Fibroblast of skin of left quadriceps (primary cell): ENCODE measurements around the gene HMCN1.
A peak's percentile ranks its signal among the peaks of the same experiment; 100 is the strongest.

Experiments
- DNase-seq, 2 experiments: peaks; one replicate each; pipeline ENCODE4 v3.0.0-alpha.2; 2013; ENCODE audit warnings: low read depth in 2 of 2

The HMCN1 gene

DNA sequence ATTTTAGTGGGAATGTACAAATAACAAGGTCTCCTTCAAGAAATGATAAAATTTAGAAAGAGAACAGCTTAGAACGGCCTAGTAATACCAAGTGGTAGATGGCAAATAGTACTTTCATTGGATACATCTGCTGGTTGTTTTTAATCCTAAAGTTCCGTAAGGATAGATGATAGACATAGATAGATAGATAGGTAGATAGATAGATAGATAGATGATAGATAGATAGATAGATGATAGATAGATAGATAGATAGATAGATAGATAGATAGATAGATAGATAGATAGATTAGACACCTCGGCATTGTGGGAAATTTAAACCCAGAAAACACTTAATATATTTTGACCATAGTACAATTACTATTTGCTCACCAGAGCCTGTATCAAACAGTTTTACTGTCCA, 352.4 kb downstream of the HMCN1 start:
- no peak for DNase-seq

DNA sequence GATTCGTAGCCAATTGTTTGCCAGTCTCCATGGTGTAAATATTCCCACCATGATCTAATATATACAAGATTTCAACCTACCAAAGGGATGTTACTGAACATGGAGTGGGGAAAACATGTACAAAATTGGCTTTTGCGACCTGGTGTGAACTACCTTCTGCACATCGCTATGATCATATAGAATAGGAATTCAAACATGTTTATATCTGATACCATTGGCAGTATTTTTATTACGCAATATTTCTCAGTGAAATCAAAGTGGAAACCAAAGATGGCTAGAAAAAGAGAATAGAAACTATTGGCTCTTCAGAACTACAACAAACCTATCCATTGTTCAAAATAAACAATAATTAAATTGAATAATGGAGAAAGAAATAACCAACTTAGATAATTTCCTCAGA, 355.7 kb downstream of the HMCN1 start:
- DNase-seq = no peak

DNA sequence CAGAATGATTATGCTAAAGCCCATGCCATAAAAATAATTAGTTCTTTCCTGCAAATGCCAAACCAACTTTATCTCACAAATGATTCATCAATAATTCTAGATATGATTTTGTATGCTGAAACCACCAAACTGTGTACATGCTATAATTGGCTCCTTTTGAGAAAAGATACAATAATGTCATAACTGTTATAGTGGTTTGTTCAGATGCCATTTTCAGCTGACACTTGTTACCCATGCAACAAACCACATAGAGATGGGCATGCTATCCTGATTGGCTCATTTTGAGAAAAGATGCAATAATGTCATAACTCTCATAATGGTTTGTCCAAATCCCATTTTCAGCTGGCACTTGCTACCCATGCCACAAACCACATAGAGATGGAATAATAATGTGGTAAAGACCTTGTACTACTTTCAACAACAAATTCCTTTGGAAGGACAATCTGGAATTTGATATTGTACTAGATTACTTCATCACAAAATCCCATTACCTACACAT, 357.1 kb downstream of the HMCN1 start:
- no peak for DNase-seq

DNA sequence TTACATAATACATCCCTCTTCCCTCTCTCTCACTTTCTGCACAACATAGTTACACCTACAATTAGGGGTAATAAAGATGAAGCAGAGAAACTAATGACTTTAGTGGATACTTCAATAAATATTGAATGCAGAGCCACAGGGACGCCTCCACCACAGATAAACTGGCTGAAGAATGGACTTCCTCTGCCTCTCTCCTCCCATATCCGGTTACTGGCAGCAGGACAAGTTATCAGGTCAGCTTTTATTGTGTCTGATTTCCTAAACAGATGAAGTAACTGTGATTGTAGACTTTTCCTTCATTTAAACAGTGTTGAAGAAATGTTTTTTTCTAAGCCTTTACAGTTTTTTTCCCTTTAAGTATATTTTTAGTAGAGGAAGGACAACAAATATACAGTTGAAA, 359.2 kb downstream of the HMCN1 start:
- DNase-seq = no peak

DNA sequence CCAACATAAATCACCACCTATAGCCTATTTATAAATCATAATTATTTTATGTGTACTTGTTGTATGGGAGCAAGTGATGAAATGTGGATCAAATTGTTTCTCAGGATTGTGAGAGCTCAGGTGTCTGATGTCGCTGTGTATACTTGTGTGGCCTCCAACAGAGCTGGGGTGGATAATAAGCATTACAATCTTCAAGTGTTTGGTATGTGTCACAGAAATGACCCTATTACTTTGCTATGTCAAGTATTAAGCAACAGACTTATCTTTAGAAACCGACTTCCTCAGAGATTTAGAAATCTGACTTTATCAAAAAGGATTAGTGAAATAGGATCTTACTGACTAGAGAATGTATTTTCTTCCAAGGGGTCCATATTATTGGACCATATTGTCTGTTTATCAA, 360.0 kb downstream of the HMCN1 start:
- peak in 1 of 2 experiments; percentile 21 for DNase-seq

DNA sequence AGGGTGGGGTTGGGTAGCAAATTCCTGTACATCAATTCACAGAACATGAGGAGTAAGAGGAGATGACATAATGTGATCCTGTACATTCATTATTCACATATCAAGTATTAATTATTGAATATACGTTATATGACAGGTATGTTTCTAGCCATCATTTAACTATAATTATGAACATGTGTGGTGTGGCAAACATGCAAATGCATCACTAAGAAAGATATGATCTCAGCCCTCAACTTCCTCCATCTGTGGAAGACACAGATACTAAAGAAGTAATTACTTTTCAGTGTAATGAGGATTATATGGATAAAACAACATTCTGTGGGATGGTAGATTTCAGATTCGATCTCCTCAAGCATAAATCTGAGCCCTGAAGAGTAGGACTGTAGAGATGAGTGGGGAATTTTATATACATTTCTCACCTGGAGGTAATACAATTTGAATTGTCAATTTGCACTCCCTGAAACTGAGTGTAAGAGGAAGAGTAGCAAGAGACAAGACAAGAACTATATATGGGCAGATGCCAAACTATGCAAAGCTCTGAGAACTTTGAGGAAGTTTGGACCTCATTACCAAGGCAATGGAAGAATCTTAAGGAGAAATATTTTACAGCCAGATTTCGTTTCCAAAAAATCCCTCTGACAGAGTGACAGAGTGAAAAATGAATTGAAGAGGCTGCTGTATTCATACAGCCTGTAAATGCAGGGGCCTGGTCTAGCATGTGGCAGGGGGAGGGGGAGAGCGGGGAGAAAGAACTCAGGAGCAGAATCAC, 365.3 kb downstream of the HMCN1 start:
- DNase-seq = peak in 1 of 2 experiments; percentile 23

DNA sequence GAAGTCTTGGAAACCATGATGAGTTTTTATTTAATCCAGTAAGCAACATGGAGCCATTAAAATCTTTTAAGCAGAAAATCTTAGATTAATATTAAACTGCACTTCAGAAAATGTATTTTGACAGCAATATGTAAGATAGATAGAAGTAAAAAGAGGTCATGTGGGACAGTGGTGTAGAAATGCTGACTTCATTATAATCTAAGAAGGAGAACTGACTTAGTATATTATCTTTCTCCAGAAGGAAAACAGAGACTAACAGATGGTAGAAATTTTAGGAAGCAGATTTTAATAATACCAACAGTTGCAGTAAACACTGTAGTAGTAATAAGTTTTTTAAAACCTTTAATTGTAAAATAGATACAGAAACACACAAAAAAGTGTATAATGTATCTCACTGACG, 367.9 kb downstream of the HMCN1 start:
- DNase-seq = no peak

DNA sequence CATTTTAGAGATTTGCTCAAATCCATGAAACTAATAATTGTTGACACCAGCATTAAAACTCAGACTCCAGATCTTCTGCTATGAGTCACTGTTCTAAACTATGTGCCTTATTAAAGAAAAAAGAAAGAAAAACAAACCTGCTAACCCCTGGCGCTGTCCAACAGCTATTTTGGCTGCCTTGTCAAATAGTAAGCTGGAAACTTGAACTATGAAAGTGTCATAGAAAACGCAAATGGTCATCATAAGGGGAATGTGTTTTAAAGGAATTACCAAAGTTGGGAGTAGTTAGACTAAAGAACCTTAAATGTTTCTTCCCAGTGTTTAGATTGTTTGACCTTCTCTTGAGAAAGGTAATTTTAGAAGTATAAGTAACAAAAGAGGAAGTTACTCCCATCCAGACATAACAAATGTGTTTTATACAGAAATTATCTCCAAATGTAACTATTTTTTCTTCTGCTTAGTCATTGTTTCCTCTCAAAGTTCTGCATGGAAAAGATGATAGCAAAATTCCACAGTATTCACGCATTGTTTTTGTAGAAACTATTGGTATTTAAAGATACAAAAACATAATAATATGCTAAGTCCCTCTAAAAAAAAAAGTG, 368.5 kb downstream of the HMCN1 start:
- peak; percentile 34 to 40 for DNase-seq

DNA sequence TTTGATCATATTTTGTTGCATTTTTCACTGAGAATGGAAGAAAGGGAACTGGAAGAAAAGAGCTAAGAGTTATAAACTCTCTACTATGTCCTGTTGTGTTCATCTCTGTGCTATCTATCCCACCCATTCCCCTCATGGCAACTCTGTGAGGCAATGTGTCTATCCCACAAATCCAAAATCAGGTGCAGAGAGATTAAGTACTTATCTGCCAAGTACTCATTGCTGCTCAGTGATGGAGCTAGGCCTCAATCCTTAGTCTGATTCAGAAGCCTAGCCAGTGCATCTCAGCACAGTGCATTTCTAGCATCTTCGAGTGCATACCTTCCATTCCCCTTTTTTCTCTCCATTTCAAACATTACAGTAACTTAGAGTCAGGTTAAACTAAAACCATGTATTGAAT, 370.3 kb downstream of the HMCN1 start:
- no peak for DNase-seq

DNA sequence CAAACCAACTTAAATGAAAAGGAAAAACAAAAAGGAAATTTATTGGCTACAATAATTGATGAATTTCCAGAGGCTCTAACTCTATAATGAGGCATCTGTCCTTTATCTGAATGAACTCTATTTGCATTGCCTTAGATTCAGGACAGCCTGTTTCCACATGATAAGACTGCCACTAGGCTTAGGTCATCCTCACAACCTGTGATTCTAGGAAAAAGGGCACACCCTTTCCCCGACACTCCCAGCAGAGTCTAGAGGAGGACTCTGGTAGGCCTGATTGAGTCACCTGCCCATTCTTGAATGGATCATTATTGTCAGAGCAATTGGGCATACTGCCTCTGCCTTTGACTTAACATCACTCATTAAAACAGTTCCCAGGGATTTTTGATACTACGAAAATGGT, 378.1 kb downstream of the HMCN1 start:
- no peak for DNase-seq

DNA sequence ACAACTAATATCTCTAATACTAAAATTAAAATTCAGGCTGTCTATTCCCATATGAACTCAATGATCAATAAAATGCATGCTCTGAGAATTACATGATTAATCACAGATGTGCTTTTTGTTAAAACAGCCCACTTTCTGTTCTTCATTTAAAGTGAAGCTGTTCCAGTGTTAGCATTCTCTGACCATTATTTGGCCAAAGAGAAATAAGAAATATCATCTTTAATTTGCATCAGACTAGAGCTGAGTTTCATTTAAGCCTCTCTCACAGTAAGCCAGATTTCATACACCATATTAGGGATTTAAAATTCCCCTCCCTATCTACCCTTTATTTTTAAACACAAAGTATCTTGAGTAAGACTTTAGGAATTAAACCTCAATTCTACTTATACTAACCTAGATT, 379.3 kb downstream of the HMCN1 start:
- peak in 1 of 2 experiments; percentile 14 for DNase-seq

DNA sequence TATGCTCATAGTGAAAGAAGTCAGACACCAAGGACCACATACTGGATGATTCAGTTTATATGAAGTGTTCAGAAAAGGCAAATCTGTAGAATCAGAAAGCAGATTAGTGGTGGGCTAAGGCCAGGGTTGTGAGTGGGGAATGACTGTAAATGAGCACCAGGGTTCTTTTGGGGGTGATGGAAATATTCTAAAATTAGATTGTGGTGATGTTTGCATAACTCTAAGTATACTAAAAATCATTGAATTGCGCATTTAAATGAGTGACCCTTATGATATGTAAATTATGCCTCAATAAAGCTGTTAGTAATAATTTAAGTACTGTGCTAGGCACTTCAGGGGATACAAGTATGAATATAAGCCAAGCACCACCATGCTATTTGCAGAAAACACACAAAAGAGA, 384.5 kb downstream of the HMCN1 start:
- DNase-seq = no peak

DNA sequence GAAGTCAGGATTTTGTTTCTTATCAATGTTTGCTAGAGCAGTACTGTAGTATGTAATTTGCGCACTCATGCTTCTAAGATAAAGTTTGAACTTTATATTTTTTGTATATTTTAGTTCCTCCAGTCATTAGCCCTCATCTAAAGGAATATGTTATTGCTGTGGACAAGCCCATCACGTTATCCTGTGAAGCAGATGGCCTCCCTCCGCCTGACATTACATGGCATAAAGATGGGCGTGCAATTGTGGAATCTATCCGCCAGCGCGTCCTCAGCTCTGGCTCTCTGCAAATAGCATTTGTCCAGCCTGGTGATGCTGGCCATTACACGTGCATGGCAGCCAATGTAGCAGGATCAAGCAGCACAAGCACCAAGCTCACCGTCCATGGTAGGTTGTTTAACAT, 388.6 kb downstream of the HMCN1 start:
- no peak for DNase-seq

DNA sequence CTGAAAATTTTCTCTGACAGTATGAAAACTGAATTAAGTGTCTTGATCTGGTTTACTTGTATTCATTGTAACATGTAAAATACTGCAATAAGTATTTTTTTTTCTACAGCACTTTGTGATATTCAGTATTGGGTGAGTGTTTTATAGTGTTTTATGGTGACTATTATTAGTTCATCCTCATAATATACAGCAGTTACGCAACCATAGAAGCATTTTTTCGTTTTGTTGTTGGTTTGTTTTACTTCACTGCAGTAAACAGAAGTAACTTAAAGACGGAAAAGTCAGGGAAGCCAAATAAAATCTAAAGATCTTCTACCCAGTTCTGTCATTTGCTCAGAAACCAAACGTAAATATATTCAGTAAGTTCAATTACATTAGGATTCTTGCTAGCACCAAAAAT, 390.8 kb downstream of the HMCN1 start:
- no peak for DNase-seq

DNA sequence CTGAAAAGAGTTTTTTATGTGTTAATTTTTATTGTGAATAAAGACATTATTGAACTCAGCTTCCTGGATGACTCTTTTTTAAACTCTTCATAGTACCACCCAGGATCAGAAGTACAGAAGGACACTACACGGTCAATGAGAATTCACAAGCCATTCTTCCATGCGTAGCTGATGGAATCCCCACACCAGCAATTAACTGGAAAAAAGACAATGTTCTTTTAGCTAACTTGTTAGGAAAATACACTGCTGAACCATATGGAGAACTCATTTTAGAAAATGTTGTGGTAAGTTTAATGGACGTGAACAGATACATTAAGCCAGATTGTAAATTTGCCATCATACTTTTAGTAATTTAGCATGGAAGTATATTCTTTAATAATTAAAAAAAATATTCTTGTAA, 391.3 kb downstream of the HMCN1 start:
- no peak for DNase-seq

DNA sequence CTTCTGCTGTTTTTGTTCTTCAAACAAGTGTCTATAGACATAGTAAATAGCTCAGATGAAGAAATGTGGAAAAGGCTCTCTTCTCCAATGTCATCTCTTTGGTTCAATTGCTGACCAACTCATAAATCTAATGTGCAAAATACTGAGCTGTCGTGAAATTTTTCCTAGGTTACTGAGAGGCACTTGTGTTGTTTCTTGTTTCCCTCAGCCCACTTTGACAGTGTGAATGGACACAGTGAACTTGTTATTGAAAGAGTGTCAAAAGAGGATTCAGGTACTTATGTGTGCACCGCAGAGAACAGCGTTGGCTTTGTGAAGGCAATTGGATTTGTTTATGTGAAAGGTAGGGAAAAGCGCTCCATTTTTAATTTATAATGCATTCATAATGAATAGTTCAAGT, 395.6 kb downstream of the HMCN1 start:
- no peak for DNase-seq

DNA sequence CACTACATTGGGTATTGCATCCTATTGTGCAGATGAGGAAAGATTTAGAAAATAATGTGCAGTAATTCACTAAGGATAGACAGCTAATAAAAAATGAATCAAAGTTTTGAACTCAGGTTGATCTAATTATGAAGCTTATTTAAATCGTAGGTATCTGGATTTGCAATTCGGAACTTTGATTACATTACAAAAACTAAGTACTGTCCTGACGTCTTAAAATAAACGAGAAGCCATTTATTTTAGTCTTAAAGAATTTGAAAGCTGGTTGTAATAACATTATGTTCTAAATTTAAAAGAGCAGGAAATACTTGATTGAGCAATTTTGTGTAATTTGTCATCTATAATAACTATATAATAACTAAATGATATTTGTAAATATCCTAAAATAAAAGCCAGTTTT, 404.9 kb downstream of the HMCN1 start:
- DNase-seq = no peak

DNA sequence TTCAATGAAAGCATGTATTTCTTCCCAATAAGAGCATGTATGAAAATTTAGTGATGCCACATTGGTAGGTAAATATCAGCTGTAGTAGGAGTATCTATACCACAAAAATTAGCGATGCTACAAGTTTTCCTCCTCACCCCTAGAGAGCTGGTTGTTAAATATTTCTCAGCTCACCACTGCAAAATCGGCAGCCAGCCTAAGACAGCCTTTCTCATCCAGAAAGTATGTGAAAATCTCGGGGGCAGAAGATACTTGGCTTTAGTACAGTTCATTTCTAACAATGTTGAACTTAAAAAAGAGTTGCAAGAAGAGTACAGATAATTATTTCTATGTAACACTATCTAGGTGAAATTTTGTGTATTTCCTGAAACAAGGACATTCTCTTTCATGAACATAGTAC, 405.5 kb downstream of the HMCN1 start:
- peak; percentile 31 for DNase-seq

DNA sequence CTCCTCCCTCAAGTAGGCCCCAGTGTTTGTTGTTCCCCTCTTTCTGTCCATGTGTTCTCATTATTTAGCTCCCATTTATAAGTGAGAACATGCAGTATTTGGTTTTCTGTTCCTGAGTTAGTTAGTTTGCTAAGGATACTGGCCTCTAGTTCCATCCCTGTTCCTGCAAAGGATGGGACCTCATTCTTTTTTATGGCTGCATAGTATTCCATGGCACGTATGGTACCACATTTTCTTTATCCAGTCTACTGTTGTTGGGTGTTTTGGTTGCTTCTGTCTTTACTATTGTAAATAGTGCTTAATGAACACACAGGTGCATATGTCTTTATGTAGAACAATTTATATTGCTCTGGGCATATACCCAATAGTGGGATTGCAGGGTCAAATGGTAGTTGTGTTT, 408.0 kb downstream of the HMCN1 start:
- no peak for DNase-seq

DNA sequence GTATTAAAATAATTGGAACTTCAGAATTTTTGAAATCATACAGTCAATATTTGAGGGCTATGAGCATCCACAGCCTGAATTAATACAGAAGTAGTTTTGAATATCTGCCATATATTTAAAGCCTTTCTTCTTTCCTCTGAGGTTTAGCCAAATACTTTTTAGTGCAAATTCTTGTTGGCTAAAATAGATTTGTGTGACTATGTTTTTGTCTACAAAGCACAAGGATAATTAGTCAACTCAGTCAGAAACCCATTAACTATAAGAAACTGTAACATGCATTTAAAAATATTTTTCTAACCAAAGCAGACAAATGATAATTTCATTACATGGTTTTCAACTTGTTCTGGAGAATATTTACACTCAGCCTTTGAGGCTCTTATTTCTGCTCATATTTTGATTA, 408.7 kb downstream of the HMCN1 start:
- no peak for DNase-seq

DNA sequence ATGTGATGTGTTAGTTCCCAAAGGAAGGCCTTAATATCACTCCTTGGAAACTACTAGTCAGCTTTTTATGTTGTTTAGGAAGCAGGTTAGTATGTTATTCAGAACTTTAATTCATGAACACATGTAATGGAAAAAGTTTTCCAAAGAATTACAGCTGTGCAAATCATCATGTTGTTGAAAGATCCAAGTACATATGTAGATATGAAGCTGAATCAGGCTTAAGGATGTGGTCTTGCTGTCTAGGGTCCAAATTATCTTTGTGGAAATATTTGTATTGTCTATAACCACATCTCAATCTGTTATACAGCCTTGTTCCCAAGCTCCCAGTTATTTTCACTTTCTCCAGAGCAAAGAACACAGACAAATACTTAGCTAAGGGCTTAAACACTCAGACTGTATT, 409.3 kb downstream of the HMCN1 start:
- DNase-seq = peak; percentile 11

DNA sequence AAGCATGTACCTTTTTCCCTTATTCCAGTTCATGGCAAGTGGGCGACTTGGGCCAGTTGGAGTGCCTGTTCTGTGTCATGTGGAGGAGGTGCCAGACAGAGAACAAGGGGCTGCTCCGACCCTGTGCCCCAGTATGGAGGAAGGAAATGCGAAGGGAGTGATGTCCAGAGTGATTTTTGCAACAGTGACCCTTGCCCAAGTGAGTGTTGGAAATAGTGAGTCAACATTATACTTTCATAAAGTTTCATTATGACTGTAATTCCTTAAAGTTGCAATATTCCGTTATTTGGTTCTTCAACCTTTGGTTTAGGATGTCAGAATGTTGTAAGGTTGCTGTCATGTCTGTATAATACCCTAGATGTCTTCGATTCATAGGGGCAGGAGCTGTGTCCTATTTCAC, 410.3 kb downstream of the HMCN1 start:
- DNase-seq = no peak

DNA sequence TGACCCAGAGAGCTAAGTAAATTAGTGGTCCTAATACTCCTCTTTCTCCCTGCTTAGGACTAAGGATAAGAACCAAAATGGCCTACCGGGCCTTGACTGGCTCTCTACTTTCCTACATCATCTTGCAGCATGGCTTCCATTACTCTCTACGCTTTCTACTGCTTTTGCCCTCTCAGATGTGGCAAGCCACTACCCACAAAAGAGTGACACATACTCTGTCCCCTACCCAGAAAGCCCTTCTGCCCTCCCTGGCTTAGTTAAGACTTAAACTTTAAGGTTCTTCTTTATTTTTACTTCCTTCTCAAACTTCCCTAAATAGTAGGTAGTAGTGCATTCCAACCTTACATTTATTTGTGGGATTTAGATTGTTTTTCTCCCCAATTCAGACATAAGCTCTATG, 412.8 kb downstream of the HMCN1 start:
- no peak for DNase-seq

DNA sequence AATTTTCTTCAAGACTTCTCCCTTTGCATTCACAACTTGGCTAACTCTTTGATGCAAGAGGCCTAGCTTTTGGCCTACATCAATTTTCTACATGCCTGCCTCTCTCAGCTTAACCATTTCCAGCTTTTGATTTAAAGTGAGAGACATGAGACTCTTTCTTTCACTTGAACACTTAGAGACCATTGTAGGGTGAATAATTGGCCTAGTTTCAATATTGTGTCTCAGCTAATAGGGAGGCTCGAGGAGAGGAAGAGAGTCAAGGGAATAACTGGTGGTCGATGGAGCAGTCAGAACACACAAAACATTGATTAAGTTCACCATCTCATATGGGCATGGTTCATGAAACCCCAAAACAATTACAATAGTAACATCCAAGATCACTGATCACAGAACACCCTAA, 415.4 kb downstream of the HMCN1 start:
- no peak for DNase-seq
